Skeletal muscle satellite cell (primary cell): ENCODE results near the gene INTS2.
"Not testable (repeated sequence)": the region's sequence is repeated elsewhere in the genome, so short reads cannot be mapped to it uniquely, and the experiment has no call there.

Experiments
- H3K27me3 ChIP-seq: 2 replicates; pipeline ENCODE4 v1.7.0; 2013; ENCODE audit warnings: low read length; ENCODE audit not compliant: control insufficient read depth, insufficient read depth
- H3K36me3 ChIP-seq: 2 replicates; pipeline ENCODE4 v1.7.0; 2013; ENCODE audit warnings: mild to moderate bottlenecking, control low read depth, low read length; ENCODE audit not compliant: insufficient read depth
- H3K4me1 ChIP-seq: 2 replicates; pipeline ENCODE4 v1.7.0; 2013; ENCODE audit warnings: low read length; ENCODE audit not compliant: control insufficient read depth, insufficient read depth
- H3K4me2 ChIP-seq: 2 replicates; pipeline ENCODE4 v1.7.0; 2013; ENCODE audit warnings: mild to moderate bottlenecking, low read length
- H3K4me3 ChIP-seq: 2 replicates; pipeline ENCODE4 v1.7.0; 2013; ENCODE audit warnings: low read length
- H3K9ac ChIP-seq: 2 replicates; pipeline ENCODE4 v1.7.0; 2013; ENCODE audit warnings: mild to moderate bottlenecking, low read depth, low read length, moderate library complexity
- H3K9me3 ChIP-seq: replicated peaks from 2 replicates; pipeline ENCODE4 v1.7.0; 2013; ENCODE audit warnings: mild to moderate bottlenecking, control low read depth, low read length

The INTS2 gene

GRCh38 chr17:61942085-61942484 lies 14.3 kb upstream of the INTS2 start:
- Histone ChIP-seq H3K4me1 (no peaks in the 10 kb centered on the region), H3K9me3 (no peaks in the 10 kb centered on the region), H3K9ac (no peak overlapping the region), H3K4me3 (no peak overlapping the region), H3K36me3 (peaks cover 22% of the 10 kb centered on the region), H3K4me2 (no peak overlapping the region), H3K27me3 (no peaks in the 10 kb centered on the region)

- H3K4me3 ChIP-seq: peak overlapping the region; percentile 87
- H3K4me2 ChIP-seq: peak overlapping the region; percentile 95
- peaks cover 9% of the 10 kb centered on the region for H3K36me3 ChIP-seq
- H3K9me3 ChIP-seq: no peaks in the 10 kb centered on the region
- peaks cover 15% of the 10 kb centered on the region for H3K4me1 ChIP-seq
- H3K27me3 ChIP-seq: no peaks in the 10 kb centered on the region
- H3K9ac ChIP-seq: peak overlapping the region; percentile 97
Observed at GRCh38 chr17:61928101-61928436, 287 bp upstream of the INTS2 start.

- H3K9ac ChIP-seq: peak overlapping the region; percentile 97
- no peaks in the 10 kb centered on the region for H3K9me3 ChIP-seq
- H3K4me3 ChIP-seq: peak overlapping the region; percentile 87
- peak overlapping the region; percentile 95 for H3K4me2 ChIP-seq
- H3K4me1 ChIP-seq: peaks cover 15% of the 10 kb centered on the region
- peaks cover 9% of the 10 kb centered on the region for H3K36me3 ChIP-seq
- no peaks in the 10 kb centered on the region for H3K27me3 ChIP-seq
Observed at GRCh38 chr17:61926826-61927207, 965 bp downstream of the INTS2 start.

GRCh38 chr17:61915162-61915561 lies 12.6 kb downstream of the INTS2 start:
- H3K9ac ChIP-seq, H3K4me3 ChIP-seq, H3K4me2 ChIP-seq, H3K27me3 ChIP-seq, H3K9me3 ChIP-seq, H3K4me1 ChIP-seq: not testable (repeated sequence)
- peaks cover 28% of the 10 kb centered on the region for H3K36me3 ChIP-seq

GRCh38 chr17:61908292-61909037 lies 19.3 kb downstream of the INTS2 start:
- Histone ChIP-seq H3K4me2 (no peak overlapping the region), H3K4me1 (no peaks in the 10 kb centered on the region), H3K36me3 (peaks cover 34% of the 10 kb centered on the region), H3K27me3 (no peaks in the 10 kb centered on the region), H3K4me3 (no peak overlapping the region), H3K9ac (no peak overlapping the region), H3K9me3 (no peaks in the 10 kb centered on the region)

- Histone ChIP-seq H3K9me3 (no peaks in the 10 kb centered on the region), H3K4me3 (no peak overlapping the region), H3K36me3 (peaks cover 34% of the 10 kb centered on the region), H3K4me2 (no peak overlapping the region), H3K9ac (no peak overlapping the region), H3K4me1 (no peaks in the 10 kb centered on the region), H3K27me3 (no peaks in the 10 kb centered on the region)
Observed at GRCh38 chr17:61907361-61907760, 20.4 kb downstream of the INTS2 start.

GRCh38 chr17:61904094-61904710 lies 23.6 kb downstream of the INTS2 start:
- H3K4me3 ChIP-seq: no peak overlapping the region
- no peak overlapping the region for H3K9ac ChIP-seq
- H3K36me3 ChIP-seq: peaks cover 27% of the 10 kb centered on the region

GRCh38 chr17:61903251-61903650 lies 24.5 kb downstream of the INTS2 start:
- no peak overlapping the region for H3K4me2 ChIP-seq
- no peaks in the 10 kb centered on the region for H3K27me3 ChIP-seq
- no peak overlapping the region for H3K9ac ChIP-seq
- no peaks in the 10 kb centered on the region for H3K4me1 ChIP-seq
- H3K9me3 ChIP-seq: no peaks in the 10 kb centered on the region
- H3K36me3 ChIP-seq: peaks cover 27% of the 10 kb centered on the region
- no peak overlapping the region for H3K4me3 ChIP-seq

More at GRCh38 chr17:61904094-61904710, 23.6 kb downstream of the INTS2 start:
- Histone ChIP-seq H3K4me1 (no peaks in the 10 kb centered on the region), H3K4me2 (no peak overlapping the region), H3K9me3 (no peaks in the 10 kb centered on the region), H3K27me3 (no peaks in the 10 kb centered on the region)

- Histone ChIP-seq H3K4me3 (no peak overlapping the region), H3K36me3 (peaks cover 9% of the 10 kb centered on the region), H3K9ac (no peak overlapping the region), H3K4me2 (no peak overlapping the region), H3K4me1 (no peaks in the 10 kb centered on the region), H3K27me3 (no peaks in the 10 kb centered on the region), H3K9me3 (no peaks in the 10 kb centered on the region)
Observed at GRCh38 chr17:61897548-61898180, 30.1 kb downstream of the INTS2 start.

- Histone ChIP-seq H3K4me3 (no peak overlapping the region), H3K9me3 (no peaks in the 10 kb centered on the region), H3K4me2 (no peak overlapping the region), H3K9ac (no peak overlapping the region), H3K36me3 (peaks cover 10% of the 10 kb centered on the region), H3K27me3 (no peaks in the 10 kb centered on the region), H3K4me1 (no peaks in the 10 kb centered on the region)
Observed at GRCh38 chr17:61895391-61895790, 32.4 kb downstream of the INTS2 start.

- H3K9me3 ChIP-seq, H3K36me3 ChIP-seq, H3K4me2 ChIP-seq, H3K4me3 ChIP-seq, H3K9ac ChIP-seq, H3K27me3 ChIP-seq, H3K4me1 ChIP-seq: not testable (repeated sequence)
Observed at GRCh38 chr17:61894310-61894709, 33.5 kb downstream of the INTS2 start.

- H3K4me1 ChIP-seq: not testable (repeated sequence)
Observed at GRCh38 chr17:61887733-61888132, 40.0 kb downstream of the INTS2 start.

More at GRCh38 chr17:61887733-61888132, 40.0 kb downstream of the INTS2 start:
- H3K27me3 ChIP-seq, H3K9ac ChIP-seq, H3K4me2 ChIP-seq, H3K9me3 ChIP-seq, H3K4me3 ChIP-seq: not testable (repeated sequence)
- H3K36me3 ChIP-seq: peaks cover 31% of the 10 kb centered on the region
